HG03060 (cell line): ENCODE data around the gene CHST11.
"Not testable (repeated sequence)": the region's sequence is repeated elsewhere in the genome, so short reads cannot be mapped to it uniquely, and the experiment has no call there.

Experiments
- ATAC-seq: cut with Tn5 transposase; IDR thresholded peaks from one replicate; pipeline ENCODE4 v1.9.1; 2021; ENCODE audit warnings: low read depth, moderate number of reproducible peaks; ENCODE audit not compliant: unreplicated experiment

Gene CHST11

DNA sequence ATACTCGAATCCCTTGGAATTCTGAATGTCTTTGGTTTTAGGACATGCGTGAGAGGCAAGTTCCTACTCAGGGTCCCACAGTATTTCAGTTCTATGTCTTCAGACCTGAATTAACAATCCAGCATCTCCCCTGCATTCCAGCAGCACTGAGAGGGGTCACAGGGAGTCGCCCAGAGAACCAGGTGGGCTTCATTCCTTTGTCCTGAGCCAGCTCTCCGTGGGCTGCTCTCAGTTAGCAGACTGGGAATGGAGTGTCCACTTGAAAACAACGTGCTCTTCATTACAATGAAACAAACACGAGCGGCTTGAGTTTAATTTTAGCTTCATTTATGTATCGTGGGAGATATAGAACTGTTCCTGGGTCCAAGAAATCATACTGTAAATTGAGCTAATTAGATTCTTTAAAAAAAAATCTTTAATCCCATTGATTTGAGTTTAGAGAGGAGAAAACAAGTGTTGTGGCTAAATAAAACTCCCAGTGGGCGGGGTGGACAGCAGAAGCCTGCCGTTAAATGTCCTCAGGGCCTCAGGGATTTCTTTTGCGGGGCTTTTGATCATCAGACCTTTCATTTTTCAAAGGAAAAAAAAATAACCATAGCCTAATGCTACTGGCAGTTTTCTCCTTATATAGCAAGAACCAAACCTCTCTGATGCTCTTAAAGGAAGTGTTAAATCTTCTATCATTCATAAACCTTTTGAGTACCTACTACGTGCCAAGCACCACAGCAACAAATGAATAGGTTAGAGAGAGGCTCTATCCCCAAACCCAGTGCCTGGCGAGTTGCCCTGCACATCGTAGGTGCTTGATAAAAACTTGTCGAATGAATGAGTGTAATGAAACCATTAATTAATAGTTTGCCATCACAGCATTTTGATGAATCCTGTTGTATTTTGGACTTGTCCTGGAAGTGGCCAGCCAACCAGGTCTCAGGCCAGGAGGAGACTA, 140.4 kb downstream of the CHST11 start:
- ATAC-seq = no peak

DNA sequence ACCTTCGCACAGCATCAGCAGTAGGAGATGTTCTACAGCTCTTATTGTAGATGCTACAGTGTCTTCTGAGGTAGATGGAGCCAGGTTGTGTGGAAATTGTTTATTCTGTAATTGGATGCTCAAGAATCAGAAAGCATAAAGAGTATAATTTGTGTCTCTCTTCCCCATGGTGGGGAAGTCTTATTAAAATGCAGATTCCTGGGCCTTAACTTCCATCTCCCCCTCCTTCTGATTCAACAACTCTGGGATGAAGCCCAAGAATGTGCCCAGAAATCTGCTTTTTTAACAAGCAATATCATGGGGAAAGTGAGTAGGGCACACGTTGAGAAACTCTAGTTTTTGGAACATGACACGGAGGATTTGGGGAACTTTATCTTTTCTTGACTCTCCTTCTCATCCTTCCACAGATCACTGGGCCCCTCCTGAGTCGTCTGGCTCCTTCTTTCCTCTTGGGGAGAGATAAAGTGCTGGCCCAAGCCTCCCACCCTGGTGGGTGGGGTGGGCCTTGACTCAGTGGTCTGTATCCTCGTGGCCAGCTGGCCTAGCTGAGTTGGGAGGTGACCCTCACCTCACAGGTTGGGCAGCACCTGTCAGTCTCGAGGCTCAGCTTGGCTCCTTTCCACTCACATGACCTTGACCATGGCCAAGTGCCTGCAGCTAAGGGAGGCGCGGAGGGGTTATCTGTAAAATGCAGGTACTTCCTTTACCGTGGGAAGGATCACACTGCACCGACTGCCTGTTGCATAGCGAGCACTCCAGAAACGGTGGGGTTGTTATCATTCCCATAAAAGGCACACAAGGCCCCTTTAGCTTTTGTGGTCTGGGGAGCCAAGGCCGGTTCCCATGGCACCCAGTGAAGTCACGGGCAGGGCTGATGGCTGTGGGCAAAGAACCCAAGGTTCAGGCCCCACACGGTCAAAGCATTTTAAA, 141.9 kb downstream of the CHST11 start:
- no peak for ATAC-seq

- ATAC-seq = no peak
These were observed 142.7 kb downstream of the CHST11 start for GRCh38 chr12:104599272-104600035.

GRCh38 chr12:104600036-104600712, 143.4 kb downstream of the CHST11 start:
- ATAC-seq = no peak

DNA sequence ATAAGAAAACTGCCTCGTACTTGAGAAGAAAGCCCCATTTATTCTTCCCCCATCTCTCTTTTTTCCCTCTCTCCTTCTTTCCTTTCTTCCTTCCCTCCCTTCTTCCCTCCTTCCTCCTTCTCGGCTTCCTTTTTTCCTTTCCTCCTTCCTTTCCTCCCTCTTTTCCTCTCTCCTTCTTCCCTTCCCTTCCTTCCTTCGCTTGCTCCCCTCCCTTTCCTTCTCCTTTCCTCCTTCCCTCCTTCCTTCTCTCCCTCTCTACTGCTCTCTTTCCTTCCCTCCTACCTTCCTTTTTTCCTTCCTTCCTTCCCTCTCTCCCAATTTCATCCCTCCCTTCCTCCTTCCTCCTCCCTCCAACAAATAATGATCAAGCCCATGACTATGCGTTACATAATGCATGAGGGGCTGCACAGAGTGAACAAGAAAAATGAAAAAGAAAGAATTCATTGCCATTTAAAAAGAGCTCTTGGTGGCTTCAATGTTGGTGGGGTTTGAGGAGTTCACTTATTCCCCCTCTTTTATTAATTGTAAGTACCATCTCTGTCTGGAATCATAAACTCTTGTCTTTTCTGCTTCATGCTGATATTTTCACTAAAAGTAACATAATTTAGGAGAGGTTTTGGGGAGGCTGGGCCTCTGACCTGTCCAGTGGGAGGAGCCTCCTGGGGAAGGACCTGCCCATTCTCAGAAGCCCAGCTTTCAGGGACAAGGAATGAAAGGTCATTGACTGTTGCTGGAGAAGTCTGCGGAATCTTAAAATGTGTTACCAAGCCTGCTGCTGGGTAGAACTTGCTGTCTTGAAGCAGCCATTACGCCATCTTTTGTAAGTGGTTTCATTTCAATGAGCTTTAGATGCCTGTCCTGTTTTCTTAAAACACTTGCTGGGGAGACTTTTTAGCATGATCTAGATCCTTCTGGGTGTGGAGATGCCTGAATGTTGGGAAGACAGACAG, 144.3 kb downstream of the CHST11 start:
- no peak for ATAC-seq

DNA sequence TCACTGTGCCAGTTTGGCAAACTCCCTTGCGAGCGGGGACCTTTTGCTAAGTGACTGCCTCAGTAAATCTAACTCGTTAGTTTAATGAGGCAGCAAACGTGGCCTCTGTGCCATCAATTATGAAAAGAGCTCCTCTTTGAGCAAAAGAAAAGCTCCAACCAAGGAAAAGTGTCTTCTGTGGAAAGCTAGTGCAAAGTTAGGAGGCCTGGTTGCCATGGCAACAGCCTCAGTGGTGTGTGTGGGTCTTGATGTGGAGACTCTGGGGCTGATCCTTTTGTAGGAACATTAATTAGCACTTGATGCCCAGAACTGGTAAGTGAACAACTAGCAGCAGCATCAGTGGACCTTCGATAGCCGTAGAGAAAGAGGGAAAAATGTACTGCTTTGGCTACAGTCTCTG, 145.7 kb downstream of the CHST11 start:
- ATAC-seq = no peak

- no peak for ATAC-seq
These were observed 146.1 kb downstream of the CHST11 start for GRCh38 chr12:104602896-104603295.

- no peak for ATAC-seq
These were observed 146.8 kb downstream of the CHST11 start for GRCh38 chr12:104603545-104603973.

GRCh38 chr12:104604070-104604994, 147.6 kb downstream of the CHST11 start:
- peak; percentile 84 for ATAC-seq

- ATAC-seq = no peak
These were observed 148.4 kb downstream of the CHST11 start for GRCh38 chr12:104604995-104605675.

DNA sequence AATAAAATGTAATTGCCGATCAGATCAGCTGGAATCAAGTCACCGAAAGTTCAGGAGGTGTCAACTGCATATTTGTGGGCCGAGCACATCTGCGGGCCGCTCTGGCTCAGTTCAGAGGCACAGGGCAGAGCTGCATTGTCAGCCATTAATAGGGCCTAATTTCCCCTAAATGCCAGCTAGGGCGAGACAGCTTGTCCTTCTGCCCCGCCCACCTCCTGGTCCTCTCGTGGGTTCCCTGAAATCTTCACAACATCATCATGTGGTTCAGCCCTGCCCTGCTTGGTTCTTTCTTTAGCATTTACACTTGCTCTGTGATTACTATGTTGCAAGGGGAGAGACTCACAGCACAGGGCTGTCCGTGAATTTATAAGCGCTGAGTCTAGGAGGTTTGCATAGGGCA, 148.9 kb downstream of the CHST11 start:
- no peak for ATAC-seq

GRCh38 chr12:104608998-104609397, 152.2 kb downstream of the CHST11 start:
- ATAC-seq = no peak

GRCh38 chr12:104609445-104609844, 152.7 kb downstream of the CHST11 start:
- no peak for ATAC-seq

DNA sequence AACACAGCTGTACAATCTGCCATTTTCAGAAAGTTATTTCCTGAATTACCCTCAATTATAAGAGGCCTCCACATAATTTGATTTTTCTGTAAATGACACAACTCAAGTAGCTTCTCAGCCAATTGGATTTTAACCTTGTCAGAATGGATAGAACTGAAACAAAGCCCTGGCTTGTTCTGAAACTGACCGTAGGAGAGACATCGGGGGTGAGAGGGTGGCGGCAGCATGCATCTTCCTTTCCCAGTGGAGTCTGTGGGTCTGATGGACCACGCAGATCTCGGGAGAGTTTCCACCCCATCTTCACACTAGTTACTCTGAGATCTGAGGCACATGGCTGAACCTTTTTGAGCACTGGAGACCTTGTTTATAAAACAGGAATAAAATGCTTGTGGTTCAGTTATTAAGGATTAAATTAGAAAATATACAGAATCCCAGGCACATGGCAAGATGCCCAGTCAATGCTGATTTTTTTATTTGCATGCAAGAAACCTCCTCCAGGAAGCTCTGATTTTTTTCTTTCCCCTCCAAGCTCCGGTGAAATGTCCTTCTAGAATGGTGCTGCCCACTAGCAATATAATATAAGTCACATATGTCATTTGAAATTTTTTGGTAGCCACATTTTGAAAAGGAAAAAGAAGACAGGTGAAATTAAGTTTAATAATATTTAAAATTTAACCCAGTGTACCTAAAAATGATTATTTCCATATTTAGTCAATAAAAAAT, 153.9 kb downstream of the CHST11 start:
- ATAC-seq = no peak

DNA sequence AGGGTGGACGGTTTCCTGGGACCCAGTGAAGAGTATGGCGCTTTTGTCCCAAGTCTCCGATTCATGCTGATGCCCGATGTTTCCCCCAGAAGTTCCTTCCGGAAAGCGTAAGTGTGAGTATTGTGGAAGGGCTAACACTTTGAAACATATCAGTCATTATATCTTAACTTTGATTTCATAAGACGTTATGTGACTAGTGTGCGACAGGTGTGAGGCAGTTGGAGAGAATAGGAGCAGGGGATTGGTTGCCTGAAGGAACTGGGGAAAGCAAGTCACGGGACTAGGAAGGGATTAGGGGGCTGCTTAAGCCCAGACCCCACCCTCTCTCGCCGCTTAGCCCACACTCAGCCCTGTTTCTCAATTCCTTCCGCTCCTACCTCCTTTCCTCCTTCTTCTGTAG, 154.9 kb downstream of the CHST11 start:
- ATAC-seq = no peak

GRCh38 chr12:104613372-104613771, 156.6 kb downstream of the CHST11 start:
- not testable (repeated sequence) for ATAC-seq
